IMR-90 (cell line): ENCODE results near the gene LGALS12. TPM values are rescaled to one million over a fixed set of nuclear protein-coding genes. Genes with fewer than 3 reads are reported as not detected.

Experiments
- ATAC-seq: fragments of 200-7000 bp; cut with Tn5 transposase; 2 replicates; pipeline ENCODE4 v1.9.1; 2020; ENCODE audit warnings: low read depth, mild to moderate bottlenecking, moderate library complexity
- BruUV-seq: library from RNA; stranded (reverse); fragments of 400-500 nt; replicated peaks from 2 replicates; lab custom pipeline; 2021; lab: Mats Ljungman, UMichigan
- CTCF ChIA-PET: fragments of 300-600 bp; formaldehyde crosslinking; extraction: SDS; loops from one replicate; lab custom pipeline; 2021; ENCODE audit warnings: antibody characterized with exemption; lab: Yijun Ruan, JAX
- POLR2A ChIA-PET: fragments of 300-600 bp; sonication (Branson Sonifier 250); formaldehyde crosslinking; loops from one replicate; lab custom pipeline; 2022; ENCODE audit warnings: antibody characterized with exemption; ENCODE audit not compliant: unreplicated experiment; lab: Charles Lee
- DNase-seq: peaks from one replicate; pipeline ENCODE4 v3.0.0; 2013
- H2AFZ ChIP-seq: replicated peaks from 2 replicates; pipeline ENCODE3; 2013; ENCODE audit warnings: low read length, mild to moderate bottlenecking; ENCODE audit not compliant: poor library complexity
- H2AK5ac ChIP-seq: 2 replicates; pipeline ENCODE4 v1.6.1; 2013; ENCODE audit warnings: low read depth, low read length, inconsistent platforms
- H2AK9ac ChIP-seq: replicated peaks from 2 replicates; pipeline ENCODE3; 2013; ENCODE audit warnings: mild to moderate bottlenecking, low read depth, low read length, moderate library complexity; ENCODE audit not compliant: poor library complexity
- H2BK120ac ChIP-seq: 2 replicates; pipeline ENCODE4 v1.6.1; 2013; ENCODE audit warnings: low read depth, low read length, inconsistent platforms
- H2BK15ac ChIP-seq: 3 replicates; pipeline ENCODE4 v1.6.1; 2013; ENCODE audit warnings: low read depth, low read length, inconsistent platforms
- H2BK20ac ChIP-seq: 2 replicates; pipeline ENCODE4 v1.6.1; 2013; ENCODE audit warnings: low read depth, mild to moderate bottlenecking, inconsistent platforms, low read length, moderate library complexity
- H2BK5ac ChIP-seq: 2 replicates; pipeline ENCODE4 v1.6.1; 2013; ENCODE audit warnings: mild to moderate bottlenecking, low read depth, low read length, inconsistent platforms; ENCODE audit not compliant: poor library complexity, severe bottlenecking
- H3K14ac ChIP-seq: replicated peaks from 2 replicates; pipeline ENCODE4 v1.6.1; 2013; ENCODE audit warnings: low read depth, low read length, inconsistent platforms
- H3K18ac ChIP-seq: 2 replicates; pipeline ENCODE4 v1.6.1; 2013; ENCODE audit warnings: low read depth, low read length, control low read depth
- H3K23ac ChIP-seq: 2 replicates; pipeline ENCODE4 v1.6.1; 2013; ENCODE audit warnings: low read depth, low read length, inconsistent platforms
- H3K27ac ChIP-seq: 2 replicates; pipeline ENCODE4 v1.5.1; 2013; ENCODE audit warnings: mild to moderate bottlenecking, control low read depth, low read length; ENCODE audit not compliant: insufficient read depth
- H3K27me3 ChIP-seq: 2 replicates; pipeline ENCODE4 v1.6.1; 2013; ENCODE audit warnings: low read length; ENCODE audit not compliant: control insufficient read depth, insufficient read depth
- H3K36me3 ChIP-seq: 2 replicates; pipeline ENCODE4 v1.6.1; 2013; ENCODE audit warnings: low read length, mixed read lengths; ENCODE audit not compliant: control insufficient read depth, insufficient read depth
- H3K4ac ChIP-seq: 2 replicates; pipeline ENCODE4 v1.6.1; 2013; ENCODE audit warnings: low read depth, low read length, inconsistent platforms
- H3K4me1 ChIP-seq: 2 replicates; pipeline ENCODE4 v1.6.1; 2013; ENCODE audit warnings: low read length, mixed read lengths; ENCODE audit not compliant: control insufficient read depth, insufficient read depth
- H3K4me2 ChIP-seq: 2 replicates; pipeline ENCODE4 v1.6.1; 2013; ENCODE audit warnings: low read depth, mild to moderate bottlenecking, control low read depth, low read length, moderate library complexity
- H3K4me3 ChIP-seq: 2 replicates; pipeline ENCODE4 v1.5.1; 2013; ENCODE audit warnings: low read depth, mild to moderate bottlenecking, control low read depth, low read length, moderate library complexity; ENCODE audit not compliant: insufficient read depth
- H3K56ac ChIP-seq: 2 replicates; pipeline ENCODE4 v1.6.1; 2013; ENCODE audit warnings: low read length, inconsistent platforms; ENCODE audit not compliant: insufficient read depth; ENCODE audit errors: extremely low read depth
- H3K79me1 ChIP-seq, 2 experiments: 2 replicates each; pipeline ENCODE4 v1.6.1; 2013; ENCODE audit warnings: low read length in 2 of 2, inconsistent platforms in 1 of 2, low read depth in 1 of 2
- H3K9ac ChIP-seq: 2 replicates; pipeline ENCODE4 v1.6.1; 2013; ENCODE audit warnings: low read depth, low read length, control low read depth
- H3K9me1 ChIP-seq: 2 replicates; pipeline ENCODE4 v1.6.1; 2013; ENCODE audit warnings: low read length, inconsistent platforms; ENCODE audit not compliant: insufficient read depth
- H3K9me3 ChIP-seq: 2 replicates; pipeline ENCODE4 v1.6.1; 2013; ENCODE audit warnings: low read length; ENCODE audit not compliant: control insufficient read depth, insufficient read depth
- H4K20me1 ChIP-seq: 2 replicates; pipeline ENCODE4 v1.6.1; 2013; ENCODE audit warnings: low read length, inconsistent platforms; ENCODE audit not compliant: insufficient read depth
- H4K5ac ChIP-seq: 2 replicates; pipeline ENCODE4 v1.6.1; 2013; ENCODE audit warnings: mild to moderate bottlenecking, low read depth, low read length, control low read depth
- H4K8ac ChIP-seq, 2 experiments: 2 replicates each; pipeline ENCODE4 v1.6.1; 2013; ENCODE audit warnings: low read depth in 2 of 2, low read length in 2 of 2, control low read depth in 1 of 2, inconsistent platforms in 1 of 2
- H4K91ac ChIP-seq: 2 replicates; pipeline ENCODE4 v1.6.1; 2013; ENCODE audit warnings: low read depth, low read length, inconsistent platforms; ENCODE audit not compliant: insufficient read depth
- BHLHE40 ChIP-seq: fragments of 150-350 bp; IDR thresholded peaks from 2 replicates; pipeline ENCODE4 v1.6.1; 2016; ENCODE audit warnings: mild to moderate bottlenecking, low read depth, low read length
- CEBPB ChIP-seq: IDR thresholded peaks from 2 replicates; pipeline ENCODE4 v1.6.1; 2012; ENCODE audit warnings: low read depth, low read length, improper control_type of control experiment
- CHD1 ChIP-seq: IDR thresholded peaks from 2 replicates; pipeline ENCODE4 v1.6.1; 2012; ENCODE audit warnings: low read depth, low read length, improper control_type of control experiment
- FOS ChIP-seq: fragments of 150-350 bp; IDR thresholded peaks from 2 replicates; pipeline ENCODE4 v1.6.1; 2016; ENCODE audit warnings: low read depth, low read length
- MXI1 ChIP-seq: IDR thresholded peaks from 2 replicates; pipeline ENCODE4 v1.6.1; 2012; ENCODE audit warnings: low read depth, mild to moderate bottlenecking, low read length, moderate library complexity, borderline replicate concordance
- NFE2L2 ChIP-seq: fragments of 150-350 bp; IDR thresholded peaks from 2 replicates; pipeline ENCODE4 v1.6.1; 2016; ENCODE audit warnings: low read depth, mild to moderate bottlenecking, low read length
- POLR2A ChIP-seq: IDR thresholded peaks from 2 replicates; pipeline ENCODE4 v1.6.1; 2012; ENCODE audit warnings: mild to moderate bottlenecking, low read depth, low read length
- RCOR1 ChIP-seq: IDR thresholded peaks from 2 replicates; pipeline ENCODE4 v1.6.1; 2012; ENCODE audit warnings: mild to moderate bottlenecking, low read length, improper control_type of control experiment; ENCODE audit not compliant: insufficient replicate concordance
- RFX5 ChIP-seq: IDR thresholded peaks from 2 replicates; pipeline ENCODE4 v1.8.0; 2012; ENCODE audit warnings: low read depth, mild to moderate bottlenecking, low read length, moderate library complexity
- WGBS, 2 experiments: methylation state at CpG; one replicate each; pipeline versions ENCODE4 v1.1.5 to v1.1.7; 2013; ENCODE audit warnings: missing lambda C conversion rate in 2 of 2; ENCODE audit not compliant: insufficient read length in 1 of 2; ENCODE audit errors: extremely low coverage in 2 of 2; 5-methylcytosine and 5-hydroxymethylcytosine counted together
- dilution Hi-C: fragments of 300-500 bp; cut with HindIII; formaldehyde crosslinking; loops from one replicate; pipeline ENCODE4 v1.14.3; 2018; ENCODE audit warnings: low sequenced_read_pairs; ENCODE audit not compliant: unreplicated experiment
- in situ Hi-C: fragments of 300-500 bp; cut with MboI; formaldehyde crosslinking; loops from 3 replicates; pipeline ENCODE4 v1.14.3; 2019; ENCODE audit warnings: low sequenced_read_pairs, inconsistent platforms, mixed read lengths
- intact Hi-C: fragments of 100-400 bp; cut with micrococcal nuclease; formaldehyde crosslinking; loops from 2 replicates; pipeline ENCODE4 v1.10.0; 2022
- polyA plus RNA-seq, 3 experiments: library from polyadenylated mRNA; depleted of rRNA; stranded (reverse); fragments of >200 nt; gene quantifications; 2 replicates each; pipeline ENCODE4 v1.2.3, GENCODE V29; 2012; ENCODE audit warnings: low replicate concordance in 1 of 3
- total RNA-seq: library from RNA; depleted of rRNA; stranded (reverse); fragments of >200 nt; gene quantifications from 2 replicates; pipeline ENCODE4 v1.2.3, GENCODE V29; 2012
- TF ChIP-seq, protein P1 (sequence below): fragments of 150-350 bp; IDR thresholded peaks from 2 replicates; pipeline ENCODE4 v1.6.1; 2017; ENCODE audit warnings: mild to moderate bottlenecking, antibody characterized with exemption, low read length, low read depth
- TF ChIP-seq, protein P2 (sequence below): fragments of 150-350 bp; IDR thresholded peaks from 2 replicates; pipeline ENCODE4 v1.6.1; 2016; ENCODE audit warnings: low read depth, mild to moderate bottlenecking, low read length, moderate library complexity, borderline replicate concordance

The LGALS12 gene
- total and polyA plus RNA-seq, 2 of the 4 experiments (the other 2 are of a cell fraction) = not detected

GRCh38 chr11:63547061-63547460, 41.2 kb downstream of the LGALS12 start:
- Histone ChIP-seq H3K4me1 (no peaks in the 10 kb centered on the region), H4K20me1 (no peaks in the 10 kb centered on the region), H4K5ac (no peak overlapping the region), H3K27ac (no peak overlapping the region), H2AK5ac (no peak overlapping the region), H3K23ac (no peak overlapping the region), H3K36me3 (no peaks in the 10 kb centered on the region), H2AK9ac (no peak overlapping the region), H3K18ac (no peak overlapping the region), H3K14ac (no peak overlapping the region), H3K9me1 (no peaks in the 10 kb centered on the region), H4K91ac (no peak overlapping the region), H3K4me2 (no peak overlapping the region), H3K27me3 (peaks cover 10% of the 10 kb centered on the region), H4K8ac (no peak overlapping the region), H2BK15ac (no peak overlapping the region), H2BK20ac (no peak overlapping the region), H3K79me1 (no peaks in the 10 kb centered on the region), H2BK120ac (no peak overlapping the region), H3K4ac (no peak overlapping the region), H2AFZ (no peak overlapping the region), H2BK5ac (no peak overlapping the region), H3K4me3 (no peak overlapping the region), H3K9me3 (no peaks in the 10 kb centered on the region), H3K56ac (no peak overlapping the region), H3K9ac (no peak overlapping the region)
- TF ChIP-seq NFE2L2 (no peak), RCOR1 (no peak), BHLHE40 (no peak), MXI1 (no peak), RFX5 (no peak), CEBPB (no peak), CHD1 (no peak), POLR2A (no peak), FOS (no peak)
- TF ChIP-seq, protein P1, sequence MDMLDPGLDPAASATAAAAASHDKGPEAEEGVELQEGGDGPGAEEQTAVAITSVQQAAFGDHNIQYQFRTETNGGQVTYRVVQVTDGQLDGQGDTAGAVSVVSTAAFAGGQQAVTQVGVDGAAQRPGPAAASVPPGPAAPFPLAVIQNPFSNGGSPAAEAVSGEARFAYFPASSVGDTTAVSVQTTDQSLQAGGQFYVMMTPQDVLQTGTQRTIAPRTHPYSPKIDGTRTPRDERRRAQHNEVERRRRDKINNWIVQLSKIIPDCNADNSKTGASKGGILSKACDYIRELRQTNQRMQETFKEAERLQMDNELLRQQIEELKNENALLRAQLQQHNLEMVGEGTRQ = no peak
- TF ChIP-seq, protein P2, sequence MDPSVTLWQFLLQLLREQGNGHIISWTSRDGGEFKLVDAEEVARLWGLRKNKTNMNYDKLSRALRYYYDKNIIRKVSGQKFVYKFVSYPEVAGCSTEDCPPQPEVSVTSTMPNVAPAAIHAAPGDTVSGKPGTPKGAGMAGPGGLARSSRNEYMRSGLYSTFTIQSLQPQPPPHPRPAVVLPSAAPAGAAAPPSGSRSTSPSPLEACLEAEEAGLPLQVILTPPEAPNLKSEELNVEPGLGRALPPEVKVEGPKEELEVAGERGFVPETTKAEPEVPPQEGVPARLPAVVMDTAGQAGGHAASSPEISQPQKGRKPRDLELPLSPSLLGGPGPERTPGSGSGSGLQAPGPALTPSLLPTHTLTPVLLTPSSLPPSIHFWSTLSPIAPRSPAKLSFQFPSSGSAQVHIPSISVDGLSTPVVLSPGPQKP = no peak
- ATAC-seq = no peak
- WGBS, 2 experiments = no CpG with 5 or more reads among the region's 1 CpG
- CTCF ChIA-PET = no interaction called here
- in situ Hi-C loops = no loop called here
- DNase-seq = no peak
- intact Hi-C loops = no loop called here
- POLR2A ChIA-PET = no interaction called here
- BruUV-seq = no TSS peak
- dilution Hi-C loops = no loop called here
